Measurements from ENCODE around the gene PARP4. TPM values are rescaled to one million over a fixed set of nuclear protein-coding genes. Genes with fewer than 3 reads are reported as not detected.
"Not testable (repeated sequence)": the region's sequence is repeated elsewhere in the genome, so short reads cannot be mapped to it uniquely, and the experiment has no call there.

Gene PARP4
- total and polyA plus RNA-seq, 2 experiments from 2014 or later: 20.4 to 37.8 TPM

- H3K9me3 ChIP-seq (ENCODE audit: low read depth): no peaks in the 10 kb centered on the region
- TF ChIP-seq CTCF (IDR thresholded peaks at IDR 0.05; ENCODE audit: low read depth, low read length): no peak
- H3K4me3 ChIP-seq: no peak overlapping the region
- no peaks in the 10 kb centered on the region for H3K4me1 ChIP-seq (ENCODE audit: low read depth)
- H3K27me3 ChIP-seq: no peaks in the 10 kb centered on the region
- no peak for DNase-seq (ENCODE audit: low read depth in 1 of 2, low spot score in 1 of 2)
- H3K36me3 ChIP-seq: peaks cover 21% of the 10 kb centered on the region
- H3K27ac ChIP-seq: no peak overlapping the region
Observed at GRCh38 chr13:24450530-24450929, 62.0 kb downstream of the PARP4 start.

GRCh38 chr13:24444851-24445250 lies 67.7 kb downstream of the PARP4 start:
- not testable (repeated sequence) for H3K27ac ChIP-seq; H3K4me1 ChIP-seq (ENCODE audit: low read depth); H3K4me3 ChIP-seq; DNase-seq (ENCODE audit: low read depth in 1 of 2, low spot score in 1 of 2); H3K9me3 ChIP-seq (ENCODE audit: low read depth); H3K27me3 ChIP-seq
- peaks cover 11% of the 10 kb centered on the region for H3K36me3 ChIP-seq

GRCh38 chr13:24443366-24443765 lies 69.2 kb downstream of the PARP4 start:
- Histone ChIP-seq H3K36me3 (peaks cover 11% of the 10 kb centered on the region), H3K9me3 (ENCODE audit: low read depth) (no peaks in the 10 kb centered on the region), H3K4me3 (no peak overlapping the region), H3K27me3 (no peaks in the 10 kb centered on the region), H3K27ac (no peak overlapping the region), H3K4me1 (ENCODE audit: low read depth) (no peaks in the 10 kb centered on the region)
- no peak for DNase-seq (ENCODE audit: low read depth in 1 of 2, low spot score in 1 of 2)
- no peak for TF ChIP-seq CTCF (IDR thresholded peaks at IDR 0.05; ENCODE audit: low read depth, low read length)

- not testable (repeated sequence) for H3K27ac ChIP-seq; H3K27me3 ChIP-seq; DNase-seq (ENCODE audit: low read depth in 1 of 2, low spot score in 1 of 2); H3K9me3 ChIP-seq (ENCODE audit: low read depth); H3K4me1 ChIP-seq (ENCODE audit: low read depth); H3K4me3 ChIP-seq
- H3K36me3 ChIP-seq: peaks cover 12% of the 10 kb centered on the region
Observed at GRCh38 chr13:24426045-24426444, 86.5 kb downstream of the PARP4 start.

GRCh38 chr13:24419668-24420067 lies 92.9 kb downstream of the PARP4 start:
- not testable (repeated sequence) for H3K4me3 ChIP-seq; H3K4me1 ChIP-seq (ENCODE audit: low read depth); H3K27me3 ChIP-seq; H3K36me3 ChIP-seq; H3K9me3 ChIP-seq (ENCODE audit: low read depth); DNase-seq (ENCODE audit: low read depth in 1 of 2, low spot score in 1 of 2); H3K27ac ChIP-seq

GRCh38 chr13:24407844-24408243 lies 104.7 kb downstream of the PARP4 start:
- H3K27me3 ChIP-seq: peaks cover 10% of the 10 kb centered on the region
- H3K4me3 ChIP-seq: no peak overlapping the region
- peak; percentile 24 for TF ChIP-seq CTCF (IDR thresholded peaks at IDR 0.05; ENCODE audit: low read depth, low read length)
- H3K4me1 ChIP-seq (ENCODE audit: low read depth): no peaks in the 10 kb centered on the region
- no peak for DNase-seq (ENCODE audit: low read depth in 1 of 2, low spot score in 1 of 2)
- no peaks in the 10 kb centered on the region for H3K9me3 ChIP-seq (ENCODE audit: low read depth)
- H3K36me3 ChIP-seq: no peaks in the 10 kb centered on the region
- no peak overlapping the region for H3K27ac ChIP-seq

GRCh38 chr13:24406524-24406923 lies 106.1 kb downstream of the PARP4 start:
- Histone ChIP-seq H3K27ac (no peak overlapping the region), H3K27me3 (peaks cover 10% of the 10 kb centered on the region), H3K9me3 (ENCODE audit: low read depth) (no peaks in the 10 kb centered on the region), H3K4me1 (ENCODE audit: low read depth) (no peaks in the 10 kb centered on the region), H3K36me3 (no peaks in the 10 kb centered on the region), H3K4me3 (no peak overlapping the region)
- TF ChIP-seq CTCF (IDR thresholded peaks at IDR 0.05; ENCODE audit: low read depth, low read length): no peak
- DNase-seq (ENCODE audit: low read depth in 1 of 2, low spot score in 1 of 2): no peak

Measured in cardiac muscle cell (in vitro differentiated cells and primary cell).